ENCODE results near the gene MAP3K15.
"Not testable (repeated sequence)": the region's sequence is repeated elsewhere in the genome, so short reads cannot be mapped to it uniquely, and the experiment has no call there.

Gene MAP3K15

DNA sequence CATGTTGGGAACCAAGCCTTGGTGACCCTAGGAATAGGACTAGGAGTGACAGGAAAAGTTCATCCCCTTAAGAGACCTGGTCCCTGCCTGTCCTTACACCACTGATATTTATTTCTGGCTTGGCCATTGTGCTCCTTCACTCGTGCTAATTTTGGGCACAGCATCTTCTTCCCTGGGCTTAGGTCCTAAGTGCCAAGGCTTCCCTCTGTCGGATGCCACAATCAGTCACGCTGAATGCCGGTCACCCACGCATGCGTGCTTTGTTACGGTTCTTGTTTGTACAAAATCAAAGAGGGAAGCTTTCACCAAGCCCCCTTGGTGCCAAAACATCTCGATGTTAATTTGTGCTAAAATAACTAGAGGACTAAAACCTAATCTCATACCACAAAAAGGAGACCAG is 17.4 kb upstream of the MAP3K15 start:
- no peak for DNase-seq (ENCODE audit: low read depth in 2 of 2)

DNA sequence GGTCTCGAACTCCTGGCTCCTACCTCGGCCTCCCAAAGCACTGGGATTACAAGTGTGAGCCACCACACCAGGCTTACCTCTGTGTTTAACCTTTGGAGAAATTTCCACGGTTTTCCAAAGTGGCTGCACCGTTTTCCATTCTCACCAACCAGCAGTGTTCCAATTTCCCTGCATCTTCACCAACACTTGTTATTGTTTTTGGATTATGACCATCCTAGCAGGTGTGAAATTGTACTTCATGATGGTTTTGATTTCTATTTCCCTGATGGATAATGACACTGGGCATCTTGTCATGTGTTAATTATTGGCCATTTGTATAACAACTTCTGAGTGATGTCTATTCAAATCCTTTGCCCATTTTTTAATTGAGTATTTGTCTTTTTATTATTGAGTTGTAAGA is 2.7 kb upstream of the MAP3K15 start:
- no peak for DNase-seq (ENCODE audit: low read depth in 2 of 2)

DNA sequence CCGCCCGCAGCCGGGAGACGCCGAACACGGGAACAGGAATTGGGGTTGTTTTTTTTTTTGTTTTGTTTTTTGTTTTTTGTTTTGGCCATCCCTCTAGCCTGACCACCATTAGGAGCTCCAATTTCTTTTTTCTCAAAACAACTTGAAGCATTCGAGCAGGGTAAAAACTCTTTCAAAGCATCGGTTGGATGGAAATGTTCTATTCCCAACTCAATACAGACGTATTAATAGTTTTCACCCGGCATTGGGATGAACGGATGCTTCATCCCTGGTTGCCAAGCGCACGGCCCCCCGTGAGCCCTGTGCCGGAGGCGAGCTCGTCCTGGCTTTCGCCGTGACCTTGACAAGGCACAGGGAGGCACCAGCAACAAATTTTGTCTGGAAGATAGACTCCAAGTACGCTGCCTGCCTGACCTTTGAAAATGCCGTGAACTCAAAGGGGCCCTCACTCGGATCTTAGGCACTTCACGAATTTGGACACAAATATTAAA is 352 bp upstream of the MAP3K15 start:
- DNase-seq (ENCODE audit: low read depth in 2 of 2): no peak

DNA sequence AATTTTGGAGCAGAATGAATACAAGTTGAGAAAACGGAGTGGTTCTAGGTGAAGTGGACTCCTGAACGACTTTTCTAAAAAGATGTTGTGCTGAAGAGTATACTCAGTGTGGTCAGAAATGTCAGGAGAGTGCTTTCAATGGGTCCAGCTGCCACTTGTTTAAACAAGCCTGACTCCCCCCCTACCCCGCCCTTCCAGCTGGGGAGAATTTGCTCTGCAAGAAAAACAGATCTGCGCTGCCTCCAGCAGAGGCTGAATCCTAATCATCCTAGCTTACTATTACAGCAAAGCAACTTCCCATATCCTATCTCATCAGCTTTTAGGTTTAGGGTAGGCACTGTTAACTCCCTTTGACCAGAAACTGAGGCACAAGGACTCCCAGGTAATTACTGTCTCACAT is 1.9 kb downstream of the MAP3K15 start:
- no peak for DNase-seq (ENCODE audit: low read depth in 2 of 2)

DNA sequence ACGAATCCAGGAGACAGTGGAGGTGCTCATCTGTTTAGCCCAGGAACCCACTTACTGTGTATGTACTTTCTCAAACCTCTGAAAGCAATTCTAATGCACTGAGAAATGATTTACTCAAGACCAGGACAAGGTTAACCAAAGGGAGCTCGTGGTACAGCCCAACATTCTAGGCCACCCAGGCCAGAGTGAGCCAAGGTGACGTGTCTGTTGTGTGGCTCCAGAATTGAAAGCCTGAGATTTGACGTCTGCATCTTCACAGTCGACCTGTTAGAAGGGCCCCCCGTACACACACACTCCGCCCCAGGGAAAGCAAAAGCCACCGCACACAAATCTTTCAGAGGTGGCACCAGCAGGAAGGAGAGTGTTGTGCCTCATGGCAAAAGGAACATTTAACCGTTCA is 2.3 kb downstream of the MAP3K15 start:
- no peak for DNase-seq (ENCODE audit: low read depth in 2 of 2)

DNA sequence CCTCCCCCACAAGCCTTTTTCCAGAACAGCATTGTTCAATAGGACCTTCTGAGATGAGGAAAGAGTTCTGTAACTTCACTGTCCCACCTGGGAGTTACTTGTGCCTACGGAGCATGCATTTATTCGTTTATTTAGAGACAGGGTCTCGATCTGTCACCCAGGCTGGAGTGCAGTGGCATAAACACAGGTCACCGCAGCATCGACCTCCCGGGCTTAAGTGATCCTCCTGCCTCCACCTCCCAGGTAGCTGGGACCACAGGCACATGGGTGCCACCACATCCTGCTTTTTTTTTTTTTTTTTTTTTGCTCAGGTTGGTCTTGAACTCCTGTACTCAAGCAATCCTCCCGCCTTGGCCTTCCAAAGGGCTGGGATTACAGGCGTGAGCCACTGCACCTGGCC is 2.9 kb downstream of the MAP3K15 start:
- DNase-seq (ENCODE audit: low read depth in 2 of 2): no peak

DNA sequence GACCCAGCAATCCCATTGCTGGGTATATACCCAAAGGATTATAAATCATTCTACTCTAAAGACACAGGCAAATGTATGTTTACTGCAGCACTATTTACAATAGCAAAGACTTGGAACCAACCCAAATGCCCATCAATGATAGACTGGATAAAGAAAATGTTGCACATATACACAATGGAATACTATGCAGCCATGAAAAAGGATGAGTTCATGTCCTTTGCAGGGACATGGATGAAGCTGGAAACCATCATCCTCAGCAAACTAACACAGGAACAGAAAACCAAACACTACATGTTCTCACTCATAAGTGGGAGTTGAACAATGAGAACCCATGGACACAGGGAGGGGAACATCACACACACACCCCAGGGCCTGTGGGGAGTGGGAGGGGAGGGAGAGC is 3.5 kb downstream of the MAP3K15 start:
- not testable (repeated sequence) for DNase-seq (ENCODE audit: low read depth in 2 of 2)

DNA sequence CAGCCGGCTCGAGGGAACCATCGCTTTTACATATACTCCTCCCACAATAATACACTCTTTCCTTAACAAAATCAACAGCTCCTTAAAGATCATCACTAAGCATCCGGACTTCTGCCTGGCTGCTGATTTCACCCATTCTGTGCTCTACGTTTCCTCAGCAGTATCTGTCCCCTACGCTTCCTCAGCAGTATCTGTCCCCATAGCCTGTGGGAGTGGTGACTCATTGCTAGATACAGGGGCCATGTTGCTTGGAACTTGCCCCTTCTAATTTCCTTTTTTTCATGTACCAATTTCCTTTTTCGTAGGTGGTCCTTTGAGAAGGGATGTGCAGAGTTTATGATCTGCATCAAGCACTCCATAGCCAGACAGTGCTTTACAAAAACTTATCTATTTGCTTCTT is 18.6 kb downstream of the MAP3K15 start:
- DNase-seq (ENCODE audit: low read depth in 2 of 2): no peak

DNA sequence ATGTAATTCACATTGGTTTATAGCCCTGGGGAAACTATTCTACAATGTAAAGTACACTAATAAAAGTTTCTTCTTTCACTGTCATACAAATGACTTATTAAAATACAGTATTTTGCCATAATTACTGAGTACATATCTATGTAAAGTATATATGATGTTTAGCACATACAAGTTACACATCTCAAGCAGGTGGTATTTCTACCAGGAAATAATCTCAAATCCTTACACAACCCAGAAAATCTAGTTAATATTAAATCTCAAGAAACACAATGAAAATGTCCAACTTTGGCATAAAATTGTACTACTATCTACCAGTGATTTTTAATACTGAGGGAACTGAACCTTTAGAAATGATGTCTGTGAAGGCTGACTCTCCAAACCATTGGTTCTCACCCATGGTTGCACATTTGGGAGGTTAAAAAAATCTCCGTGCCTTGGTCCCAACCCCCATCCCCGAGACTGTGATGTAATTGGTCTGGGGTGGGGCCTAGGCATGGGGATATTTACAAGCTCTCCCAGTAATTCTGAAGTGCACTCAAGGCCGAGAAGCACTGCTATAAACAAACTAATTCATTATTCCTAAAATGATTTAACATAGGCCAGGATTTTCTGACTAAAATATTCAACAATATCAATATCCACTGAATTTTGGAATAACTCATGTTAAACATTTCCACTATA is 27.6 kb downstream of the MAP3K15 start:
- no peak for DNase-seq (ENCODE audit: low read depth in 2 of 2)

DNA sequence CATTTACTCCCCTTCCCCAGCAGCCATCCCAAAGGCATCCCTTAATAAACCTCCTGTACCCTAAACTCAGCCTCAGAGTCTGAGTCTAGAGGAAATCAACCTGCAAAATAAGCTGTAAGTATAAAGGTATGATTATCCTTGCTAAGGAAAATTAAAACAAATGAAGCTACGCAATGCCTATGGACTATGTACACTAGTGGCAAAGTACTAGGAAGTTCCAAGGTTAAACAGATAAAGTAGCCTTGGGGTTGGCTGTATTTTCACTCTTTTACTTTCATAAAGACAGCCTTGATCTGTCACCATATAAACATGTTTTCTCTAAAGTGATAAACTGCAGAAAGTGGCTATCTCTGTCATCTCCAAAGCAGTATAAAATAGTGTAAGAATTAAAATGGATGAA is 35.9 kb downstream of the MAP3K15 start:
- DNase-seq (ENCODE audit: low read depth in 2 of 2): no peak

DNA sequence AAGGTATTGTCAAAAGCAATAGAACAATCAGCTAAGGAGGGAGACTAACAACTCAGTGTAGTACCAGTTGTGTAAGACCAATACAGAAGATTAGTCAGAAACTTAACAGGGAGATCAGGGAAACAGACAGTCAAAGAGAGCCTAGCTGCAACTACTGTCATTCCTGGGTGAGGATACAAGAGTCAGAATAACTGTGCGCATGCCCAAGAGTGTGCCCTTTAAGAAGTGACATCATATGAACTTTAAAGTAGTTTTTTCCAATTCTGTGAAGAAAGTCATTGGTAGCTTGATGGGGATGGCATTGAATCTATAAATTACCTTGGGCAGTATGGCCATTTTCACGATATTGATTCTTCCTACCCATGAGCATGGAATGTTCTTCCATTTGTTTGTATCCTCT is 46.9 kb downstream of the MAP3K15 start:
- DNase-seq (ENCODE audit: low read depth in 2 of 2): not testable (repeated sequence)

DNA sequence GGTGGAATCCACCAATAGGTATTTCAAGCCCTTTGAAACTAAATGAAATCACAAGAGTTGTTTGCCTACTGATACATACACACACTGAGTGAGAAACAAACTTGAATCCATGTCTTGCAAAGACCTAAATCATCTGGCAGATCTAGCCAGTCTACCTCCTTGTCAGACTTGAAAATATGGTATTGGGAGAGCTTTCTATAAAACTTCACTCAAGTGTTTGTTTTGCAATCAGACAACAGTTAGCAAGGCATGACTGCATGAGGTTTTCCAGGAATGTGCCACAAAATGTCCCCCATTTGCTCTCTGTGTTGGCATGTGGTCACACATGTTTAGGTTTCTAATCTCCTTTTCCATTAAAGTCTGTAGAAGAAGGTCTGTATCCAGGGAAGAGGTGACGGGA is 52.4 kb downstream of the MAP3K15 start:
- DNase-seq (ENCODE audit: low read depth in 2 of 2): no peak

DNA sequence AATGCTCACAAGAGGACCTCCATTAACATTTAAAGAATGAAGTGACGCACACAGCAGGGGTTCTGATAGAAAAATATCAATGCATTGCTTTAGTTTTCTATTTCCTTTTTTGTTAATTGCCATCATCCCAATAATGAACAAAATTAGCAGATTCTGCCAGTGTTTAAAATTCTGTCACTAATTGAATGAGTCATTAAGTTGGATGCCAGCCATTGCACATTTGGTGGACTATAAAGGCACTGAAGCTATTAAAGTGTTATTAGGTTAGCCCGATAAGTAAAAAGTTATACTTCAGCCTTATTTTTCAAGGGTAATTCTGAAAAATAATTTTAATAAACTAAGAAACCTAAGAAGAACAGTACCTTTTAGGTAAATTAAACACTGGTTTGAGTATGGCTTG is 53.1 kb downstream of the MAP3K15 start:
- no peak for DNase-seq (ENCODE audit: low read depth in 2 of 2)

DNA sequence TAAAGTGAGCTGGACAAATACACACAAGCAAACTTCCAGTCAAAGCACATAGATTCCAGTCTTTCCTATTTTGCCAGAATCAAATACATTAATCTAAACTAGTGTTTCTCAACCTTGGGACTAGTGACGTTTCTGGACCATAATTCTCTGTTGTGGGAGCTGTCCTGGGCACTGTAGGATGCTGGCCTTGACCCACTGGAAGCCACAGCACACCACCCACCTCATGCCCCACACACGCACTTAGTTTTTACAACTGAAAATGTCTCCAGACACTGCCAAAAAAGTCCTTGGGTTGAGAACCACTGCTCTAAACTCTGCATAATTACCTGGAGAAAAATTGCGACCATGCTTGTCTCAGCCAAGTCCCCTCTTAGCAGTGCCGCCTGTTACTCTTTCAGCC is 57.6 kb downstream of the MAP3K15 start:
- DNase-seq (ENCODE audit: low read depth in 2 of 2): no peak

DNA sequence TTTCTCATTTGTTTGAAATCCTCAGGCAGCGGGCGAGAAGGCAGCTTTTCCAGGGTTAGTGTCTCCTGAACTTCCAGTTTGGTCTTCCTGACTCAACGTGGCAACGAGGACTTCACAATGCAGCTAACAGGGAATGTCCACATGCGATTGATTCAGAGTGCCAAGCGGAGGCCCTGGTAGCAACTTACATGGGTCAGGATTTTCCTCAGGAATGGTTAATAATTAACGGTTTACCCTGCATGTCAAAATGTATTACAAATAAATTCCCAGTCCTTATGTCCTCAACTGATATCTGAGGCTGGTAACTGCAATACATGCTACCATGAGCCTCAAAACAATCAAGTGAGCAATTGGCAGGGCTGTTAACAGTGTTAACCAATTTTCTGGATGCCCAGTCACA is 67.2 kb downstream of the MAP3K15 start:
- DNase-seq (ENCODE audit: low read depth in 2 of 2): no peak

DNA sequence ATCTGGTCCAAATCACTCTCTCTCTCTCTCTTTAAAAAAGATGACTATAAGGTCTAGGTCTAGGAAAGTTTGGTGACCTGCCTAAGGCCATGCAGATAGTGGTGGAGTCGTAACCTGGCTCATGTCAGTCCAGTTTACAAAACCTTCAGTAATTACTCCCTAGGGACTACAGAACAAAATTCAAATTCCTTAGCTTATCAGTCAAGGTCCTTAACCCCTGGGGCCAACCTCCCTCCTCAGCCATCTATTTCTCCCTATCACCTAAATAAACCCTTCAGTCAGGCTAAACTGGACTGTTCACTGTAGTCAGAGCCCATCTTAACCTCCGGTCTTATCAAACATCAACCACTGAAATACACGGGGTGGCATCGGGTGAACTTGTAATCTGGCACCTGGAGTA is 68.9 kb downstream of the MAP3K15 start:
- no peak for DNase-seq (ENCODE audit: low read depth in 2 of 2)

DNA sequence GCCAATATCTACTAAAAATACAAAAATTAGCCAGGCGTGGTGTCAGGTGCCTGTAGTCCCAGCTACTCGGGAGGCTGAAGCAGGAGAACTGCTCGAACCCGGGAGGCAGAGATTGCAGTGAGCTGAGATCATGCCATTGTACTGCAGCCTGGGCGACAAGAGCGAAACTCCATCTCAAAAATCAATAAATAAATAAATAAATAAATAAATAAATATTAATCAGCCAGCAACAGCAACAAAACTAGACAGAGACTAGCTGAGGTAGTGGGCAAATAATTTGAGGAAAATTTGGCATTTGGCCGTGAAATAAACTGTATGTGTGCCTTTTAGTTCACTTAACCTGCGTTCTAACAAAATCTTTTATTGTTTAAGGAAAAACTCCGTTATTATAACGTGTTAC is 69.5 kb downstream of the MAP3K15 start:
- DNase-seq (ENCODE audit: low read depth in 2 of 2): not testable (repeated sequence)

DNA sequence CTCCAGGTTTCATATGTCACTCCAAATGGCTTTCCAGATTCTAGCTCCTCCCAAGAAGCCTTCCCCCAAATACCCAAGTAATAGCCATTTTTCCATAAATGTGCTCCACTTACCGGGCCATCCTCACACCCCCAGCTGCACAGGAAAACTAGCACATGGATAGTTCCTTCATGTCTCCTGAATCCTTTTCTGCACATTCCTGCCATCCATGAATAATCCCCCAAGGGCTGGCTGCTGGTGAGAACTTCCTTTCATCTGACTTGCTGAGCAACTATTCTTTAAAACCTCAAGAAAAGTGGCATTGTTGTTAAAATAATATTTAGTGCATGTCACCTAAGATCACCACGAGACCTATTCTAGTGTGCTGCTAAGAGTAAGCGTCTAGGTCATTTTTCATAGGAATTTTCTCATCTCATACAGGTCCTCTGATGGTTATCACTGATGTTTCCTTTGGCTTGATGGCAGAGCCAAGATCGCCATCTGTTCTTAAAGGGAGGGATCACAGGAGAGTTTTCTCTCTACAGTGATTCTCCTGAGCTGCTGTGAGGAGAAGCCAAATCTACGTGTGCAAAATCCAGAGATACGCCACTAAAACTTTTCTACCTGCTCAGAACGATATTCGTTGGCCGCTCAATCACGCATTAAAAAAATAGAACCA is 71.3 kb downstream of the MAP3K15 start:
- DNase-seq (ENCODE audit: low read depth in 2 of 2): no peak

DNA sequence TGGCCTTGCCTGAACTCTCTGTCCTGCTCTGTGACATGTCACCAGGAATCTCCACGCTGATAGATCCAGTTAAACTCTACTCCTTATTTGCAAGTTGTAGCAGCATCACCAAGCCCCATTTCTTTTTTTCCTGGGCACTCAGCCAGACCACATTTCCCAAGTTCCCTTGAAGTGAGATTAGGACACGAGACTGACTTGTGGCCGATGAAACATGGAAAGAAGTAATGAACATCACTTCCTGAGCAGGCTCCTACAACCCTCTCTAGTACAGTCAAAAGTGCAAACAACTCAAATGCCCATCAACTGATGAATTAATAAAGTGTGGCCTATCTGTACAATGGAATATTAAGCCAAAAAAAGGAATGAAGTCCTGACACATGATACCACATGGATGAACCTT is 74.6 kb downstream of the MAP3K15 start:
- no peak for DNase-seq (ENCODE audit: low read depth in 2 of 2)

DNA sequence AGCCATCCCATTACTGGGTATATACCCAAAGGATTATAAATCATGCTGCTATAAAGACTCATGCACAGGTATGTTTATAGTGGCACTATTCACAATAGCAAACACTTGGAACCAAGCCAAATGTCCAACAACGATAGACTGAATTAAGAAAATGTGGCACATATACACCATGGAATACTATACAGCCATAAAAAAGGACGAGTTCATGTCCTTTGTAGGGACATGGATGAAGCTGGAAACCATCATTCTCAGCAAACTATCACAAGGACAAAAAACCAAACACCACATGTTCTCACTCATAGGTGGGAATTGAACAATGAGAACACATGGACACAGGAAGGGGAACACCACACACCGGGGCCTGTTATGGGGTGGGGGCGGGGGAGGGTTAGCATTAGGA is 92.6 kb downstream of the MAP3K15 start:
- DNase-seq (ENCODE audit: low read depth in 2 of 2): not testable (repeated sequence)

DNA sequence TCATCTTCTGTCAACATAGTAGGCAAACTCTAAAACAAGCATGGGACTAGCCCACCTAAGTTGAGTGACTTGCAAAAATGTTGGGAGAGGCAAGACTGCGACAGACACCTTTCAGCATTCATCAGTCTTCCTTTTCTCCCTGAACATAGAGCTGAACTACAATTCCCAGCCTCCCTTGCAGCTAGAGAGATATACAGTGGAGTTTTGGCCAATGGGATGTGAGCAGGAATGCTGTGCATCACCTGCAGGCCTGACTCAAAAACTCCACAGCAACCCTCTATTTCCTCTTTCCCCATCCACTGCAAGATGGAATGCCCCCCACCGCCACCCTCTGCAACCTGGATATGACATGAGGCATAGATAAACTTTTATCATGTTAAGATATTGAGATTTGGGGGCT is 105.0 kb downstream of the MAP3K15 start:
- no peak for DNase-seq (ENCODE audit: low read depth in 2 of 2)

DNA sequence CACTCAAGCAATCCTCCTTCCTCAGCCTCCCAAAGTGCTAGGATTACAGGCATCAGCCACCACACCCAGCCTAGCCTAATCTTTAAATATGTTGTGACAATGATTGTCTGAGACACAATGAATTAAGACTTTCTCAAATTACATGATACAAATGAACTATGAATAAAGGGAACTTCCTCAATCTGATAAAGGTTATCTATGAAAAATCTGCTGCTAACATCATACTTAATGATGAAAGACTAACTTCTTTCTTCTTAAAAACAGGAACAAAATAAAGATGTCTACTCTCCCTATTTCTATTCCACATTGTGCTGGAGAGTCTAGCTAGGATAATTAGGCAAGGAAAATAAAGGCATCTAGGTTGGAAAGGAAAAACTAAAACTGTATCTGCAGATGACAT is 111.6 kb downstream of the MAP3K15 start:
- no peak for DNase-seq (ENCODE audit: low read depth in 2 of 2)

DNA sequence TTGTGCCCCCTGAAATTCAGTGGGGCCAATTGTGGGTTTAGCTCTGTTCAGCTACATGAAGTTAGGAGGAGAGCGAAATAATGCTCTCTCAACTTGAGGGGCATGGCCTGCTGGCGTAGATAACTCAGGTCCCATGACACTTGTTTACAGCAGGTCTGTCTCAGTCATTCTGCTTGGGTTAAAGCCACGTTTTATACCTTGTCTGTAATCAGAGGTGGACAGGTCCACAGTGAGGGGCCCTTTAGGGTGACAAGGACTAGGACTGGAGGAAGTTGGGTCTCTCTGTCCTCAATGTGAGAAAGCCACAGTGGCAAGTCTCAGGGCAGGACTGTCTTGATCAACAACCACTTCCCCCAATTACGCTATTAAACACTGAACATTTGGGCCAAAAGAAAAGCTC is 122.6 kb downstream of the MAP3K15 start:
- DNase-seq (ENCODE audit: low read depth in 2 of 2): no peak

DNA sequence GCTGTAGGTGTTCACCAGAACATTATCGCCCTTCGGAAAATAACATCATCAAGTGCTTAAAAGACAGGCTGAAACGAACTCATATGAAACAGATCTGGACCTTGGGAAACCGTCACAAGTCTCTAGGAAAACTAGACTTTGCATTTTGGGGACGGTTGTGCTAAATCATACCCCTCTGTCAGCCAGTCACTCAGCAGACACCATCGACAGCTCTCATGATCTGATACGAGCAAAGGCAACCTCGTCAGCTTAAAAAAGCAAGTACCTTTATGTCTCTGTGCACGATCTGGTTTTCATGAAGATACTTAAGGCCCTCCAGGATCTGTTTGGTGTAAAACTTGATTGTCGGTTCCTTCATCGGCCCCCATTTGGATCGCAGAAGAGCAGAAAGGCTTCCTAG is 123.2 kb downstream of the MAP3K15 start:
- no peak for DNase-seq (ENCODE audit: low read depth in 2 of 2)
